Measurements from ENCODE around the gene RFX2.

Gene RFX2

GRCh38 chr19:5950741-5951140, 159.6 kb downstream of the RFX2 start:
- no peak for DNase-seq

DNA sequence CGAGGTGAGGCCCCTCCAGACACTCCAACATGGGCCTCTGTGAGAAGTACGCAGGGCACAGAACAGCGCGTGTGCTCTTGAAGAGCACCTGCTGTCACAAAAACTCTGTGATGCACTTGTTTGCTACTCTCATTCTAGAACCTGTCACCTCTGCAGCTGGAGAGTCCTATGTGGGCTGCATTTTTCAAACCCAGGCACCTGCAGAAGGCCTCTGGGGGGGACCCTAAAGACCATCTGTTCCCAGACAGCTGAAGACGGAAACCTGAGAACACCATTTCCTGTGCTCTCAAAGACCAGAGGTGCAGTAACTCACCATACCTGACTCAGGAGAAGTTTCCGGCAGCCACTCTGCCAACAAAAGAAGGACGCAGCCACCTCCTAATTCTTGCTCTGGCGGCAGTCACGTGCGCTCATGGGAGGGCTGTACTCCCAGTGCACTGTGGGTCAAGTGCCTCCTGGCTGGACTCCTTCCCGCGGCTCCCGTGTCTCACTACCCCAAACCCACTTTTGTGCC, 160.5 kb downstream of the RFX2 start:
- peak; percentile 86 for DNase-seq

DNA sequence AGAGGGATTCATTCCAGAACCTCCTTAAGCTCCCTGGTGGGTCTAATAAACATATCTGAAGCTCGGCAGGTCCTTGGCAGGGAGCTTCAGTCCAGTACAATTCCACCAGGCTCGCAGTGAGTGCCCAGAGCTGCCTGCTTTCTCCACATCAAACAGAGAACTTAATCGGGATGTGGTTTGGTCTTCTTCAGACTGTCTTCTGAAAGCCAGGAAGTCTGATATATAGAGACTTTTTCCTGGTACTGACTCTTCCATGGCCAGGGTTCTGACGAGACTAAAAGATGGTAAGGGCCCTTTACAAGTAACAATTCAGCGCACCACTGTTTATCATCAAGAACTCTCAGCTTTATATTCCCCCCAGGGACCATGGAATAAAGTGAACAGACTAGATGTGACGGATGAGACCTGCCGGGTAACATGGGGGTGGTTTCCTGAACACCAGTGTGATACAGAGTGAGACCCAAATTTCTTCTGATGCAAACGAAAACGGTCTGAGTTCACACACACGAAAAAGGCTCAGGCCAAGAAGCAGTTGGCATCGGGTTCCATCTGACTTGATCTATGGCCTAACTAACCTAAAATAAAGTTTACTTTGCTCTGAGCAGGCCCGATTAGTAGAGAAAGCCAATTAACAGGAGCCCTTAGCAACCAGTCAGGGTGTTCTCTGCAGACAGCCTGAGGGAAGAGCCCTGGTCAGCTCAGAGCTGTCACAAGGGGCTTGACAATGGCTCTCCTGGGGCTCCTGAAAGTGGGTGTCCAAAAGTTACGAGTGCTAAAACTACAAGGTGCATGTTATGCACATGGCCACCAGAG, 161.3 kb downstream of the RFX2 start:
- no peak for DNase-seq

GRCh38 chr19:5947435-5947834, 162.9 kb downstream of the RFX2 start:
- no peak for DNase-seq

DNA sequence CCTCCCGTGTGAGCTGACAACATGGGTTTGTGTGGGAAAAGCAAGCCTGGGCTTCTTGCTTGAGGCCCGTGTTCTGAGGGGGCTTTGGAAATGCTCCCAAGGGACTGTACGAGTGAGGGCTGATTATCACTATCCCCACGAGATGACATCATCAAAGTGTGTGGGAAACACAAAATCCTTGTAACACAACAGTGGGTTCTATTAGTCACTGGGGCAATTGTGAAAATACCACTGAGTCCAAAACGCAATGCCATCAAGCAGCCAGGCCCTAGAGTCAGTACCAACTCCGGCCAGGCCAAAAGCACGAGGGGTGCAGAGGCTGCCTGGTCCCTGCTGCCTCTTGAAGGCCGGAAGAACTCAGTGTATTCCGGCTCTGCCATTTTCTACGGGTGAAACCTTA, 166.7 kb downstream of the RFX2 start:
- no peak for DNase-seq

Measured in DMS79 (cell line).